ENCODE results near the gene EDAR. TPM values are rescaled to one million over a fixed set of nuclear protein-coding genes. Genes with fewer than 3 reads are reported as not detected.

The EDAR gene
- polyA plus RNA-seq, 1 experiment, result not detected

DNA sequence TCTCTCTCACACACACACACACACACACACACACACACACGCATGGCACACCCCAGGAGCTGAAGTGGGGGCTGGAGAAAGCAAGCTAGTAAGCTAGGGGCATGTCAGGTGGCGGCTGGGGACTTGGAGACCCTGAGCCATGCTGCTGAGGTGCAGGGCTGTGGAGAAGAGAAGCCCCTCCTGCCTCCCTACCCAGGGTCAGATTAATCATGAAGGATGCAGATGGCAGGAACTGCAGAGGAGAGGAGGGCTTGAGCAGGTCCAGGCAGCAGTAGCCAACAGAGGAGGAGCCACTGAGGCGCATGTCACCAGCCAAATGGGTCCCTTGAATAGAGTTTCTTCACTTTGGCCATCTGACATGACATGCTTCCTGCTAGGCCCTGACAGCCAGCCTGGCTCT is 9.6 kb downstream of the EDAR start:
- Histone ChIP-seq H3K9me3 (ENCODE audit: control insufficient read depth, insufficient read depth, low read length) (no peaks in the 10 kb centered on the region), H3K27me3 (ENCODE audit: control insufficient read depth, insufficient read depth, low read length) (peaks cover 64% of the 10 kb centered on the region), H3K4me3 (ENCODE audit: low read depth, low read length) (no peak overlapping the region), H3K27ac (ENCODE audit: low read depth, low read length) (no peak overlapping the region)
- no peak for DNase-seq (ENCODE audit: low read depth, low spot score)
- CTCF ChIA-PET, result no interaction called here
- TF ChIP-seq, protein P1, sequence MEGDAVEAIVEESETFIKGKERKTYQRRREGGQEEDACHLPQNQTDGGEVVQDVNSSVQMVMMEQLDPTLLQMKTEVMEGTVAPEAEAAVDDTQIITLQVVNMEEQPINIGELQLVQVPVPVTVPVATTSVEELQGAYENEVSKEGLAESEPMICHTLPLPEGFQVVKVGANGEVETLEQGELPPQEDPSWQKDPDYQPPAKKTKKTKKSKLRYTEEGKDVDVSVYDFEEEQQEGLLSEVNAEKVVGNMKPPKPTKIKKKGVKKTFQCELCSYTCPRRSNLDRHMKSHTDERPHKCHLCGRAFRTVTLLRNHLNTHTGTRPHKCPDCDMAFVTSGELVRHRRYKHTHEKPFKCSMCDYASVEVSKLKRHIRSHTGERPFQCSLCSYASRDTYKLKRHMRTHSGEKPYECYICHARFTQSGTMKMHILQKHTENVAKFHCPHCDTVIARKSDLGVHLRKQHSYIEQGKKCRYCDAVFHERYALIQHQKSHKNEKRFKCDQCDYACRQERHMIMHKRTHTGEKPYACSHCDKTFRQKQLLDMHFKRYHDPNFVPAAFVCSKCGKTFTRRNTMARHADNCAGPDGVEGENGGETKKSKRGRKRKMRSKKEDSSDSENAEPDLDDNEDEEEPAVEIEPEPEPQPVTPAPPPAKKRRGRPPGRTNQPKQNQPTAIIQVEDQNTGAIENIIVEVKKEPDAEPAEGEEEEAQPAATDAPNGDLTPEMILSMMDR (IDR thresholded peaks at IDR 0.05; ENCODE audit: low read depth, low read length), result no peak
- POLR2A ChIA-PET, result no interaction called here

- POLR2A ChIA-PET, result no interaction called here
- no peak for DNase-seq (ENCODE audit: low read depth, low spot score)
- no peak overlapping the region for H3K4me3 ChIP-seq (ENCODE audit: low read depth, low read length)
- no peak overlapping the region for H3K27ac ChIP-seq (ENCODE audit: low read depth, low read length)
- H3K27me3 ChIP-seq (ENCODE audit: control insufficient read depth, insufficient read depth, low read length), result peaks cover 60% of the 10 kb centered on the region
- CTCF ChIA-PET, result no interaction called here
- no peaks in the 10 kb centered on the region for H3K9me3 ChIP-seq (ENCODE audit: control insufficient read depth, insufficient read depth, low read length)
- TF ChIP-seq, protein P1 (IDR thresholded peaks at IDR 0.05; ENCODE audit: low read depth, low read length), result no peak
Observed at GRCh38 chr2:108978709-108979111, 10.3 kb downstream of the EDAR start.

DNA sequence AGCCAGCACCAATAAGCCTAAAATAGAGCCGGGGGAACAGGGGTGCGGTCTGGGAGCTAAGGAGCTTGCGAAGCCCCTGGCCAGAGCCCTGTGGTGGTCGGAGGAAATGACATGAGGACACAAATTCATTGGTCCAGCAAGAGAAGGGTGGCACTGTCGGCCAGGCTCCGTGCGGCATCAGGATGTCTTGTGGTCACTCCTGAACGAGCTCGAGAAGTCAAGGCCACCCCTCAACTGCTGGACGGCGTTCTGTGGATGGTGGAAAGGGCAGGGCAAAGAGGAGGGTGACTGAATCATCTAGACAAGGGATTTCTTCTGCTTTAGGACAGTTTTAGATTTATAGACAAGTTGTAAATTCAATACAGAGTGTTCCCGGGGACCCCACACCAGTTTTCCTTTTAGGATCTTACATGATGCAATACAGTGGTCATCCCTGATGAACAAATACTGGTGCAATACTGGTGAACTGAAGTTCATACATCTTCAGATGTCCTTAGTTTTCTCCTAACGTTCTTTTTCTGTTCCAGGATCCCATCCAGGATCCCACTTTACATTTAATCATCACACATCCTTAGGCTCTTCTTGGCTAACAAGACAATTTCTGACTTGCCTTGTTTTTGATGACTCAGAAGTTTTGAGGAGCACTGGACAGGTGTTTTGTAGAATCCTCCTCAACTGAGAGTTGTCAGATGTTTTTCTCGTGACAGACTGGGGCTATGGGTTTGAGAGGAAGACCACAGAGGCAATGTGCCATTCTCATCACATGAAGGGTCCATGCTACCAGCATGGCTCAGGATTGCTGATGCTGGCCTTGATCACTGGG is 13.2 kb downstream of the EDAR start:
- no peak overlapping the region for H3K27ac ChIP-seq (ENCODE audit: low read depth, low read length)
- H3K27me3 ChIP-seq (ENCODE audit: control insufficient read depth, insufficient read depth, low read length), result peaks cover 39% of the 10 kb centered on the region
- ChIA-PET POLR2A (no interaction called here), CTCF (no interaction called here)
- TF ChIP-seq, protein P1 (IDR thresholded peaks at IDR 0.05; ENCODE audit: low read depth, low read length), result no peak
- peaks cover 7% of the 10 kb centered on the region; the same call in 1 of the 2 replicates for H3K9me3 ChIP-seq (ENCODE audit: control insufficient read depth, insufficient read depth, low read length)
- H3K4me3 ChIP-seq (ENCODE audit: low read depth, low read length), result no peak overlapping the region
- no peak for DNase-seq (ENCODE audit: low read depth, low spot score)

- ChIA-PET CTCF (no interaction called here), POLR2A (interaction anchor here (0.7 kb wide), 2 partner anchors 10 to 16 kb away, joined by 4 to 5 read pairs; no protein-coding TSS in a partner anchor)
- no peak overlapping the region for H3K27ac ChIP-seq (ENCODE audit: low read depth, low read length)
- DNase-seq (ENCODE audit: low read depth, low spot score), result no peak
- H3K4me3 ChIP-seq (ENCODE audit: low read depth, low read length), result no peak overlapping the region
- H3K27me3 ChIP-seq (ENCODE audit: control insufficient read depth, insufficient read depth, low read length), result peaks cover 39% of the 10 kb centered on the region
- TF ChIP-seq, protein P1 (IDR thresholded peaks at IDR 0.05; ENCODE audit: low read depth, low read length), result no peak
- H3K9me3 ChIP-seq (ENCODE audit: control insufficient read depth, insufficient read depth, low read length), result peaks cover 7% of the 10 kb centered on the region; the same call in 1 of the 2 replicates
Observed at GRCh38 chr2:108974674-108975073, 14.3 kb downstream of the EDAR start.

DNA sequence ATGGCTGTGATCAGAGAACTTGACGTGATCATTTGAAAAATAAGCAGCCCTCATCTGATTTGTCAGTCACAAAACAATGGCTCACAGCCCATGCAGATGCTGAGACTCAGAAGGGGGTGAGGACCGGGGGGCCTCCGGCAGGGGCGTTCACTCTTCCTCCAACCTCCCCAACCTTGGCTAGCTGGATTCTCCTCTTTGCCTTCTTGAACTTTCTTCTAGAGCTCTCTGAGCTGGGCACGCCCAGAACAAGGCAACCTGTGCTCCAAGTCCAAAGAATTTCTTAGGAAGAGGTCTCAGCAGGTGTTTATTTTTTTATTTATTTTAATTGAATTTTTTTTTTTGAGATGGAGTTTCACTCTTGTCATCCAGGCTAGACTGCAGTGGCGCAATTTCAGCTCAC is 16.4 kb downstream of the EDAR start:
- TF ChIP-seq, protein P1 (IDR thresholded peaks at IDR 0.05; ENCODE audit: low read depth, low read length), result no peak
- CTCF ChIA-PET, result no interaction called here
- Histone ChIP-seq H3K9me3 (ENCODE audit: control insufficient read depth, insufficient read depth, low read length) (peaks cover 7% of the 10 kb centered on the region; the same call in 1 of the 2 replicates), H3K27ac (ENCODE audit: low read depth, low read length) (no peak overlapping the region), H3K4me3 (ENCODE audit: low read depth, low read length) (no peak overlapping the region), H3K27me3 (ENCODE audit: control insufficient read depth, insufficient read depth, low read length) (peaks cover 37% of the 10 kb centered on the region)
- DNase-seq (ENCODE audit: low read depth, low spot score), result no peak
- POLR2A ChIA-PET, result no interaction called here
